ENCODE measurements around the gene GCGR. TPM values are rescaled to one million over a fixed set of nuclear protein-coding genes. Genes with fewer than 3 reads are reported as not detected.
A peak's percentile ranks its signal among the peaks of the same experiment; 100 is the strongest.

The GCGR gene
- total and polyA plus RNA-seq, 2 of the 13 experiments (the other 11 are each of a cell fraction or from before 2014, with no cell fraction given), result 0.04 to 0.13 TPM

- TF ChIP-seq ZNF280B (CRISPR knock-in tag; IDR thresholded peaks at IDR 0.05; ENCODE audit: borderline replicate concordance) (no peak), ZNF629 (CRISPR knock-in tag; conservative IDR thresholded peaks at IDR 0.05) (no peak), ZFP91 (CRISPR knock-in tag; IDR thresholded peaks at IDR 0.05; ENCODE audit: borderline replicate concordance) (no peak; the same call in 1 of the 2 replicates), ZNF263 (CRISPR knock-in tag; IDR thresholded peaks at IDR 0.05) (0 out of 2 replicates have a peak, but pooled peaks have one; percentile 99), ZNF10 (CRISPR knock-in tag; IDR thresholded peaks at IDR 0.05; ENCODE audit: borderline replicate concordance, low read depth) (no peak), ESRRA (CRISPR knock-in tag; IDR thresholded peaks at IDR 0.05; ENCODE audit: low read depth) (0 out of 2 replicates have a peak, but pooled peaks have one; percentile 5), ZNF138 (CRISPR knock-in tag; IDR thresholded peaks at IDR 0.05; ENCODE audit: low read depth) (0 out of 2 replicates have a peak, but pooled peaks have one; percentile 48), HOXD1 (CRISPR knock-in tag; IDR thresholded peaks at IDR 0.05) (0 out of 2 replicates have a peak, but pooled peaks have one; percentile 27)
These were observed 56.2 kb downstream of the GCGR start, which contains the start of gene P4HB (continued) for GRCh38 chr17:81859906-81860755.

All from HepG2 (cell line).